Measurements from ENCODE around the gene SDC1. TPM values are rescaled to one million over a fixed set of nuclear protein-coding genes. Genes with fewer than 3 reads are reported as not detected.

SDC1 gene
- polyA plus RNA-seq, 4 donors = 25.4 to 32.3 (median 28.6) TPM

- DNase-seq (ENCODE audit: low read depth in 4 of 4, low spot score in 2 of 4) = no peak
Measured at GRCh38 chr2:20156076-20156759, 68.7 kb downstream of the SDC1 start.

GRCh38 chr2:20153131-20153851 is 71.6 kb downstream of the SDC1 start:
- no peak for DNase-seq (ENCODE audit: low read depth in 4 of 4, low spot score in 2 of 4)

GRCh38 chr2:20150806-20151571 is 73.9 kb downstream of the SDC1 start:
- DNase-seq (ENCODE audit: low read depth in 4 of 4, low spot score in 2 of 4) = no peak

Other genes with a start within 250 kb of the SDC1 start
- 10 to 100 TPM; 23.0 to 31.6 (median 28.3) TPM for gene WDR35, start 235.0 kb downstream of the SDC1 start, polyA plus RNA-seq (ENCODE audit: insufficient read length in 4 of 4)
- gene MATN3, start 212.5 kb downstream of the SDC1 start, polyA plus RNA-seq (ENCODE audit: insufficient read length in 4 of 4) = 1 to 10 TPM; 3.0 to 4.3 (median 3.3) TPM
- 100 to 1,000 TPM; 432 to 524 (median 444) TPM for gene LAPTM4A, start 173.5 kb downstream of the SDC1 start, polyA plus RNA-seq (ENCODE audit: insufficient read length in 4 of 4)
- 100 to 1,000 TPM in 2 of 4 donors, 10 to 100 TPM in 2; 96.7 to 113 (median 103) TPM for gene PUM2, start 125.7 kb upstream of the SDC1 start, polyA plus RNA-seq (ENCODE audit: insufficient read length in 4 of 4)
- 100 to 1,000 TPM in 1 of 4 donors, 10 to 100 TPM in 3; 66.8 to 101 (median 88.3) TPM for gene RHOB, start 221.9 kb upstream of the SDC1 start, polyA plus RNA-seq (ENCODE audit: insufficient read length in 4 of 4)

Data from left renal cortex interstitium (tissue), 4 donors.